Activated T-cell treated with anti-CD3 and anti-CD28 coated beads for 24 hours (primary cell): Measurements from ENCODE around the gene TMEM229B.

Source experiments
- DNase-seq: peaks from one replicate; pipeline ENCODE4 v3.0.0-alpha.2; 2020; ENCODE audit warnings: low read depth

The TMEM229B gene

GRCh38 chr14:67487937-67488893 lies at the start of gene TMEM229B:
TMEM229B (minus strand) TSS chr14:67488721; CDS start chr14:67473923, 14,798 bp downstream.
- DNase-seq = peak; percentile 60

- no peak for DNase-seq
Measured at GRCh38 chr14:67537736-67538135, 49.2 kb upstream of the TMEM229B start.

GRCh38 chr14:67536087-67536486 lies 47.6 kb upstream of the TMEM229B start:
- DNase-seq = no peak

GRCh38 chr14:67533754-67534085 lies 45.2 kb upstream of the TMEM229B start:
- no peak for DNase-seq

- peak; percentile 53 for DNase-seq
Measured at GRCh38 chr14:67532998-67533753, 44.7 kb upstream of the TMEM229B start, which contains the start of gene PLEKHH1. PLEKHH1 (plus strand) TSS chr14:67533290; CDS start chr14:67541868, 8,578 bp downstream.

GRCh38 chr14:67532606-67532997 lies 44.1 kb upstream of the TMEM229B start:
- no peak for DNase-seq

- no peak for DNase-seq
Measured at GRCh38 chr14:67529947-67530935, 41.7 kb upstream of the TMEM229B start.

DNA sequence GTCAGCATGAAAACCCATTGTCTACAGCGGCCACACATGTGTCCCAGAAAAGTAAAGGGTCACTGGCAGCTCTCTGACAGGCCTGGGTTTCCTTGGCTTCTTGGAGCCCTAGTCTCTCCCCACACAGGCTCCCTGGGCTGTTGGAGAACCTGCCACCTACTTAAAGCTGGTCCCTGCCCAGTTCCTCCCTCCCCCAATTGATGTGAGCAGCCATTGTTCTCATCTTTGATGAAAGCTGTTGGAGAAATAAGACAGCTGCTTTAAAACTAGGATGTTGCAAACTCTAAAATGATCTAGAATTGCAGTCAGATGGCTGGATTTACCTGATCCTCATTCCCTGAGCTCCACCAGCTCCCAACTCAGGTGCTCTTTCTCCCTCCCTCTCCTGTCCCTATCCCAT lies 39.8 kb upstream of the TMEM229B start:
- no peak for DNase-seq

DNA sequence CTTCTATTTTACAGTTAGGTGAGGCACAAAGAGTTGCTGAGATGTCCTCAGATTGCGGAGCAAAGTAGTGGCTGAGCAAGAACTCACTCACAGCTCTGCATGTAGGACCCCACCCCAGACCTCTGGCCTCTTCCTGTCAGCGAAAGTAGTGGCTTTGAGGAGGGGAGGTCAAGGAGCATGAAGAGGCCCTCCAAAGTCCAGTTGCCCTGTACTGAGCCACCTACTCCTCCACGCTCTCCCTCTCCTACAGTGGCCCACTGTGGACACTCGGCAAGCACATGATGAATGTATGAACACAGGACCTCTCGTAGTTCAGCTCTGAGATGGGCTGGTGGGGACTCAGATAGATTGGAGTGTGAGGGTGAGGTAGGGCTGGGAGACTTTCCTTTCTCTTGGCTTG lies 39.2 kb upstream of the TMEM229B start:
- DNase-seq = no peak

DNA sequence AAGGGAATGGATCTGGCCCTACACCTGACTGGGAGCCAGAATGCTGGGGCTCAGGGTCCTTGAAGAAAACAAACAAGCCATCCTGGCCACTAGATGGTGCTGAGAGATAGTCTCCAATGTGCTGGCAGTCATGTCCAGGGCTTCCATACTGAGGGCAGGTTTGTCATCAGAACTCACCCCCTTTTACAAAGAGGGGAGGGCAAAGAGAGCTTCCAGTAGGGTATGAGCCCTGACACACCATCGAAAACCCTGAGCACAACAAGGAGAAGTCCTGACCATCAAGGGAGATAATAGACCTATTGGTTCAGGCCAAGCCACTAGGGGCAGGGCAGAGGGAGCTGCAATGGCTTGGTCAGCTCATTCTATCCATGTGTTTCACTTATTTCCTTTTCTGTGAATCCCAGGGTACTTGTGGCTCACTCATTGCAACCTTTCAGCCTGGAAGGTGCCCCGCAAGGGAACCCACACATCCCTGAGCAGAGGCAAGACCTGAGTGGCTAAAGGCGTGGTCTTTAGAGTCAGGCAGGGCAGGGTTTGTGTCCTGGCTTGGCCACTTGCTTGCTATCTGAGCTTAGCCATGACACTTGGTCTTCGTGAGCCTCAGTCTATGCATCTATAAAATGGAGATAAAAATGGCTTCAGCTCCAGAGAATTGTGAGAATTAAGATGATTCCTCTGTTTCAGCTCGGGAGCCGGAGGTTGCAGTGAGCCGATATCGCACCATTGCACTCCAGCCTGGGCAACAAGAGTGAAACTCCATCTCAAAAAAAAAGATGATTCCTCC lies 38.3 kb upstream of the TMEM229B start:
- DNase-seq = no peak

DNA sequence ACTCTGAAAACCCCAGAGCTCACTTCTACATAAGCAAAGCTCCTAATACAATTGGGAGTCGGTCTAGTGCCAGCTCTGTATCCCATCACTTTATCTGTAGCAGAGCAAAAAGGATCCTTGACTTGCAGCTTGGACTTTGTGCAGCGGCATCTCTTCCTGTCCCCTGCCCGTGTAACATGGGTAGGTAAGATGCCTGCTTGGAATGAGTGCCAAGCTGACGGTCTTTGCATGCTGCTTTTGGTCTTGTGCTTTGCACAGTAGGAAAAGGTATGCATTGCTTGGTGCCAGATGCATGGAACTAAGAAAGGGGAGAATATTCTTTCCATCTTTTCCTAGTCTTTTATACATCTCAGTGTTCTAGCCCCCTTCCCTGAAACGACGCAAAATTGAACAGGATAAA lies 37.7 kb upstream of the TMEM229B start:
- no peak for DNase-seq

GRCh38 chr14:67525389-67525788 lies 36.9 kb upstream of the TMEM229B start:
- DNase-seq = no peak

DNA sequence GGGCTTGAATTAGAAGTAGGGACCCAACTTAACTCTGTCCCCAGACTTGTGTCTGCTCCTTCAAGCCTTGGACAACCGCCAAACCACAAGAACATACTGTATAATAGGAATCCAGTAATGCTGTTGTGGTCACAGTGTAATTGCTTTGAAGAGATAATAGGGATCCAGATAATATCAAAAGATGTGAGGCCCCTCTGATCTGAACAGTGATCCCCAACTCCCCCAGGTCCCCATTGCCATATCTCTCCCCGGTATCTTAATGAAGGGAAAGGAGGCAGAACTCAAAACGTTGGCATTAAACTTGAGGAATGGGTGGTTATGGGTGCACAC lies 36.1 kb upstream of the TMEM229B start:
- no peak for DNase-seq

- DNase-seq = no peak
Measured at GRCh38 chr14:67523764-67524633, 35.5 kb upstream of the TMEM229B start.

DNA sequence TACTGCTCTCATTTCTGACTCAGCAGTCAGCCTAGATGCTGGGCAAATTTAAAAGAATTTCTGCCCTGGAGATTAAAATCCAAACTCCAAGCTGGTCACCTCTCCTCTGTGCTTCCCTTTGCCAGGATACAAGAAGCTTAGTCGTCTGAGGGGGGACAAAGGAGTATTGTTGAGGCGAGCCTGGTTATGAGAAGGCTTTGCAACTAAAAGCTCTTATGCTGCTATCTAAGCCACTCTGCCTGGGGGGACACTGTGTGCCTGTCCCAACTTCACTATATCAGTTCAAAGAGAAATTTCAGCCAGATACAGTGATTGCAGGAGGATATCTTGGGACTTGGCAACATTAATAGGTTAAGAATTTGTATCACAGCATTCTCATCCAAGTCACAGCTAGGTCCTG lies 33.7 kb upstream of the TMEM229B start:
- no peak for DNase-seq

DNA sequence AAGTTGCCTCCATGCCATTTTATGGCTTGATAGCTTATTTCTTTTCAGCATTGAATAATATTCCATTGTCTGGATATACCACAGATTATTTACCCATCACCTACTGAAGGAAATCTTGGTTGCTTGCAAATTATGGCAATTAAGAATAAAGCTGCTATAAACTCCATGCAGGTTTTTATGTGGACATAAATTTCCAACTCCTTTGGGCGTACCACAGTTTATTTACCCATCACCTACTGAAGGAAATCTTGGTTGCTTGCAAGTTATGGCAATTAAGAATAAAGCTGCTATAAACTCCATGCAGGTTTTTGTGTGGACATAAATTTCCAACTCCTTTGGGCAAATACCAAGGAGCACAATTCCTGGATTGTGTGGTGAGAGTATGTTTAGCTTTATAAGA lies 32.0 kb upstream of the TMEM229B start:
- DNase-seq = no peak

DNA sequence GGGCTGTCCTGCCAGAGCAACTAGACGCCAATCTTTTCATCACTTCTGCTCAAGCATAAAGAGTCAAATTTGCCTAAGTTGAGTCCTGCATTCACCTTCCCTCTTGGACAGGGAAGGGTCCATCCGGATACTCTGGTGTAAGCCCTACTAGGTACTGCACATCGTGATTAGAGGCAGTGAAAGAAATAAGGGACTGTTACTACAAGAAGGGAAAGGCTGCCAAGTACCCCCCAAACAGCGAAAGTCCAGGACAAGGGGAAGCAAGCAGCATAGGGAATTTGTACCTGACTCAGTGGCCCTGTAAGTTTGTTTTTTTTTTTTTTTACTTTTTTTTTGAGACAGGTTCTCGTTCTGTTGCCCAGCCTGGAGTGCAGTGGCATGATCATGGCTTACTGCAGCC lies 30.9 kb upstream of the TMEM229B start:
- DNase-seq = no peak

GRCh38 chr14:67517083-67517482 lies 28.6 kb upstream of the TMEM229B start:
- no peak for DNase-seq

- no peak for DNase-seq
Measured at GRCh38 chr14:67516676-67517075, 28.2 kb upstream of the TMEM229B start.

- no peak for DNase-seq
Measured at GRCh38 chr14:67515386-67516079, 27.0 kb upstream of the TMEM229B start.
